HG03439 (cell line): ENCODE data around the gene SELENON.

Experiments
- ATAC-seq: cut with Tn5 transposase; IDR thresholded peaks from one replicate; pipeline ENCODE4 v1.9.1; 2021; ENCODE audit warnings: mild to moderate bottlenecking, moderate library complexity; ENCODE audit not compliant: unreplicated experiment

Gene SELENON

GRCh38 chr1:25808481-25809244 is 8.7 kb downstream of the SELENON start:
- no peak for ATAC-seq

DNA sequence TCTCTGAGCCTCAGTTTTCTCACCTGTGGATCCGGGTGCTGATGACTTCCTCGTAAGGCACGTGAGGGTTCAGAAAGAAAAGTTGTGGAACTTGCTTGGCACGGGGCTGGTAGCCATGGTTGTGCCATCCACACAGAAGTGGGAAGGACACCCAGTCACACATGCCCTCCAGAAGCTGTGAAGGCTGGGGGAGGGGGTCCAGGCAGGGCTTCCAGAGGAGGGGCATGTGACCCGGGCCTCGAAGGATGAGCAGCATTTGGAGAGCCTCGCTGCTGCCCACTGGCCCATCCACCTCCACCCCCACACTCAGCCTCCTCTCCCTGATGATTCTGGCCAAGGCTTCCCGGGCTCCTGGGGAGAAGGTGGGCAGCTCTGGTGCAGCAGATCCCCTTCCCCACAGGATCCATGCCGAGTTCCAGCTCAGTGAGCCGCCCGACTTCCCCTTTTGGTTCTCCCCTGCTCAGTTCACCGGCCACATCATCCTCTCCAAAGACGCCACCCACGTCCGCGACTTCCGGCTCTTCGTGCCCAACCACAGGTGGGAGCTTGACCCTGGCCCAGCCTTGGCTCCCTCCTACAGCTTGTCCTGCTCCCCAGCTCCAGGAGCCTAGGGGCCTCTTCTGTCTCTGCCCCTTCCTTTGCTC is 9.4 kb downstream of the SELENON start:
- no peak for ATAC-seq

- no peak for ATAC-seq
These were observed 9.9 kb downstream of the SELENON start for GRCh38 chr1:25809929-25810328.

- ATAC-seq, result no peak
These were observed 10.6 kb downstream of the SELENON start for GRCh38 chr1:25810341-25811299.

GRCh38 chr1:25811384-25812082 is 11.5 kb downstream of the SELENON start:
- ATAC-seq, result no peak

GRCh38 chr1:25813071-25813733 is 13.2 kb downstream of the SELENON start:
- no peak for ATAC-seq

DNA sequence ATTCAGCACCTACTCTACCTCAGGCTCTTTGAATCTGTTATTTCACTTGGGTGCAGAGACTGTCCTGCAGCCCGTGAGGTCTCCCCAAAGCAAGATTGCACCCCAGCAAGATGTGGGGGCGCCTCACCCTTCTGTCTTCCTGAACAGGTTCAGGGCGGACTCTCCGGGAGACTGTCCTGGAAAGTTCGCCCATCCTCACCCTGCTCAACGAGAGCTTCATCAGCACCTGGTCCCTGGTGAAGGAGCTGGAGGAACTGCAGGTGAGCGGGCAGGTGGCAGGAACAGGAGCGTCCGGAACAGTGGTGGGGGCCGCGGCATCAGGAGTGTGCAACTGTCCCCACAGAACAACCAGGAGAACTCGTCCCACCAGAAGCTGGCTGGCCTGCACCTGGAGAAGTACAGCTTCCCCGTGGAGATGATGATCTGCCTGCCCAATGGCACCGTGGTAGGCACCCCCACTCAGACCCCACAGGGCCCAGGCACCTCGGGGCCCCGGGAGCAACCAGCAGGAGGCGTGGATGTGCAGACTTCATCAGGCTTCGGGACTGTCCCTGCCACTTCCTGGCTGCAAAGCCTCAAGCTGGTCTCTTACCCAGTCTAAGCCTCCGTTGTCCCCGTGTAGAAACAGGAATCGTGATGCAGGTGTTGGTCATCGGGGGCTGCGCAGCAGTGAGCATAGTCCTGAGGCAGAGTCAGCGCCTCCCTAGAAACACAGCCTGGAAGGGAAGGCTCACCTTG is 13.9 kb downstream of the SELENON start:
- ATAC-seq, result no peak

DNA sequence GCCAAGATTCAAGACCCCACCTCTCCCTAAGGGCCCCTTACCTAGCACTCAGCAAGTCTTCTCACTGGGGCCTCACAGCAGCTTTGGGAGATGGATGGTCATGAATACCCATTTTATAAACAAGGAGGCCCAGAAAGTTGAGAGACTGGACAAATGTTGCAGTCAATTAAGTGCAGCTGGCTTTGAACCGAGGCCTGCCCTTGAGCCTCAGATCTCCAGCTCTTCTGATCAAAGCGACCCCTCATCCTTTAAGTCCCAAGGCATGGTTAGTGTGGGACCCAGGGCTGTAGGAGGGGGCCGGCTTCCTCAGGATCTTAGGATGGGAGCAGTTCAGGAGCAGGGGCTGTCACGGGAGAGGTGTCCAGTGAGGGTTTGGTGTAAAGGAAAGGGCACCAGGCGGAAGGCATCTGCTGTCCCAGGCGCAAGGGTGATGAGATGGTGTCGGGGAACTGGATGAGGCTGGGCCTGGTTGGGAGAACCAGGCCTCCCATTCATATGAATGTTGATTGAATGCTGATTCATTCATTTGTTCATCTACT is 14.6 kb downstream of the SELENON start:
- ATAC-seq, result no peak

- ATAC-seq, result no peak
These were observed 15.5 kb downstream of the SELENON start for GRCh38 chr1:25815208-25816111.

GRCh38 chr1:25816112-25816718 is 16.2 kb downstream of the SELENON start:
- no peak for ATAC-seq

- ATAC-seq, result no peak
These were observed 18.0 kb downstream of the SELENON start for GRCh38 chr1:25817840-25818501.

- ATAC-seq, result no peak
These were observed 18.6 kb downstream of the SELENON start for GRCh38 chr1:25818569-25818968.

GRCh38 chr1:25819491-25820246 is 19.7 kb downstream of the SELENON start, which contains the start of gene MTFR1L:
Gene MTFR1L (plus strand): TSS chr1:25819954. CDS start chr1:25823105, 3,151 bp downstream.
- peak; percentile 84 for ATAC-seq

DNA sequence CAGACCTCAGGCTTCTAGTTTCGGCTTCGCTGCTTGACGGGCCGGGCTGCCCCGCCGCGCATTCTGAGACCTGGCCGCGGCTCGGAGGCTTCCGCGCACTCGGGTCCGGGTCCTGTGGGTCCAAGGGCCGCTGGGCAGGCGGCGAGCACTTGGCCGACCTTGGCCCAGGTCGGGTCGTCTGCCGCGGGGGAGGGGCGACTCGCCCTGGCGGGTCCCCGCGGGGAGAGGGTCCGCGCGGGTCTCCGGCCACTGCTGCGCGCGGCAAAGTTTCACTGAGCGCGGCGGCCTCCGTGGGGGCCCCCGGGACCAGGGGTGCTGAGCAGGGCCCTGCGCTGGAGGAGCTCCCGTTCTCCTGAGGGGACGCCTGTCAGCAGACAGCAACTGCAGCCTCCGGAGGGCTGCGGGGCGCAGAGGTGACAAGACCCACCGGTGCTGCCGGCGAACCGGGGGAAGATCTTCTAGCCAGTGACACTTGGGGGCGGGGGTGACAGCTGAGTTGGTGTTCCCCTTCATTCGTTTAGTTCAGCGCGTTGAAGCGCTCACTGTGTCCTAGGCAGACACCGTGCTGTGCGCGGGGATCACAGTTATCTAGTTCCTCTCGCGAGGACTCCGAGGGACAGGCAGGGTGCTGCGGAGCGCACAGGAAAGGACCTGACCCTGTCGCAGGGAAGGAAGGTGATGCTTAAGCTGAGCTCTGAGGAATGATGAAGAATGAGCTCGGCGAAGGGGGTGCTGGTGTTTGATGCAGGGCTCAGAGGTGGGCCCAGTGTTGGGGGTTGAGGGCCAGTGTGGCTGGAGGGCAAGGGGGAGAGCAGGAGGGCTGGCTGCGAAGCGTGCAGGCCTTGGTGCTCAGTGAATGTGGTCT is 20.5 kb downstream of the SELENON start:
- ATAC-seq, result peak; percentile 34

DNA sequence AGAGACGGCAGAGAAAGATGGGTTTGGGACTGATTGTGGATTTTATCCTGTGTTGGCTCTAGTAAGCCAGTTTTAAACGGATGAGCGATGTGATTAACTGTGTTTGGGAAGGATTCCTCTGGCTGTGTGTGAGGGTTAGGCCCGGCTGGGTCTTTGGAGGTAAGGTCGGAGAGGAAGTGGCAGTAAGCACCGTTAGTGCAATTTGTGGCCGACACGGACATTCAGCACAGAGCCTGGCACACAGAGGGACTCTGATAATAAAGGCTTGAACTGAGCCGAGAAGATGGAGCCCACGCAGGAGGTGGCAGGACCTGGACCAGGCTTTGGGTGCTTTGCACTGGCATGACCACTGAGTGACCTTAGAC is 21.1 kb downstream of the SELENON start:
- ATAC-seq, result no peak
